ENCODE measurements around the gene HID1. TPM values are rescaled to one million over a fixed set of nuclear protein-coding genes. Genes with fewer than 3 reads are reported as not detected.

HID1 gene
- total and polyA plus RNA-seq, 2 experiments from 2014 or later, result 8.7 to 10.9 TPM

- TF ChIP-seq ZNF462 (CRISPR knock-in tag; IDR thresholded peaks at IDR 0.05) (no peak), REST (IDR thresholded peaks at IDR 0.05; ENCODE audit: unreplicated experiment) (no peak), NANOG (IDR thresholded peaks at IDR 0.05; ENCODE audit: borderline replicate concordance) (no peak), CTCF (conservative IDR thresholded peaks at IDR 0.05; ENCODE audit: low read depth in 2 of 2) (no peak), ZNF114 (CRISPR knock-in tag; IDR thresholded peaks at IDR 0.05) (no peak), ZNF331 (CRISPR knock-in tag; IDR thresholded peaks at IDR 0.05; ENCODE audit: low read depth) (no peak), EZH2phosphoT487 (IDR thresholded peaks at IDR 0.05; ENCODE audit: unreplicated experiment) (no peak), ETS1 (IDR thresholded peaks at IDR 0.05) (no peak), POLR2AphosphoS5 (IDR thresholded peaks at IDR 0.05; ENCODE audit: low read depth) (no peak)
Observed at GRCh38 chr17:74994440-74994839, 21.9 kb upstream of the HID1 start (continued).

Measured in GM23338 (cell line).